ENCODE data around the gene PLPP2.

PLPP2 gene

DNA sequence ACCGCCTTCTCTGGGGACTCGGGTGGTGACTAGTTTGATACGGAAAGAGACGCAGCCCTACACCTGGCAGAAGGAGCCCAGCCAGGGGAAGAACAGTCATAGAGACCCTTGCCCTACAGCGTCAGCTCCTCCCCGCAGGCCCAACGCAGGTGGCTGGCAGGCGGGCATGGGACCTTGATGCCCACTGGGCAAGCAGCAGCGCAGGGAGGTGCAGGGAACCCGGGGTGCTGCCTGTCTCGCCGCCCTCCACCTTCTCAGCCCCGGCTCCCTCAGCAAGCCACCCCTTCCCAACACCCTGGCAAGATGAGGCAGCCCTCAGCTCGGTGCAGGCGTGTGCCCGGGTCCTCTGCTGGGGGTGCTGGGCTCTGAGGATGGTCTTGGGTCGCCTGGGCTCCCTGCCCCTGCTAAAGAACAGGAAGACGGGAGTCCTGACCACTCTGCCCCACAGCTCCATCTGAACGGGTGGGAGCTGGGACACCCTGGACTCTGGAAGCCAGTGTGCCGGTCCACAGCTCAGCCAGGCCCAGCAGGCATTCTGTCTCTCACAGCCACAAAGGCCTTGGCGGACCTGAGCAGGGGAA is 44.4 kb upstream of the PLPP2 start:
- no peak overlapping the region for H3K27ac Mint-ChIP-seq
- H3K4me1 Mint-ChIP-seq = peaks cover 9% of the 10 kb centered on the region
- H3K4me3 Mint-ChIP-seq = no peak overlapping the region
- peaks cover 2% of the 10 kb centered on the region for H3K27me3 Mint-ChIP-seq (ENCODE audit: low read depth, poor library complexity)
- H3K36me3 Mint-ChIP-seq (ENCODE audit: low read depth) = peaks cover 59% of the 10 kb centered on the region
- TF ChIP-seq, protein P1, sequence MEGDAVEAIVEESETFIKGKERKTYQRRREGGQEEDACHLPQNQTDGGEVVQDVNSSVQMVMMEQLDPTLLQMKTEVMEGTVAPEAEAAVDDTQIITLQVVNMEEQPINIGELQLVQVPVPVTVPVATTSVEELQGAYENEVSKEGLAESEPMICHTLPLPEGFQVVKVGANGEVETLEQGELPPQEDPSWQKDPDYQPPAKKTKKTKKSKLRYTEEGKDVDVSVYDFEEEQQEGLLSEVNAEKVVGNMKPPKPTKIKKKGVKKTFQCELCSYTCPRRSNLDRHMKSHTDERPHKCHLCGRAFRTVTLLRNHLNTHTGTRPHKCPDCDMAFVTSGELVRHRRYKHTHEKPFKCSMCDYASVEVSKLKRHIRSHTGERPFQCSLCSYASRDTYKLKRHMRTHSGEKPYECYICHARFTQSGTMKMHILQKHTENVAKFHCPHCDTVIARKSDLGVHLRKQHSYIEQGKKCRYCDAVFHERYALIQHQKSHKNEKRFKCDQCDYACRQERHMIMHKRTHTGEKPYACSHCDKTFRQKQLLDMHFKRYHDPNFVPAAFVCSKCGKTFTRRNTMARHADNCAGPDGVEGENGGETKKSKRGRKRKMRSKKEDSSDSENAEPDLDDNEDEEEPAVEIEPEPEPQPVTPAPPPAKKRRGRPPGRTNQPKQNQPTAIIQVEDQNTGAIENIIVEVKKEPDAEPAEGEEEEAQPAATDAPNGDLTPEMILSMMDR (IDR thresholded peaks at IDR 0.05) = no peak
- no peak for DNase-seq
- peaks cover 46% of the 10 kb centered on the region for H3K9me3 Mint-ChIP-seq

DNA sequence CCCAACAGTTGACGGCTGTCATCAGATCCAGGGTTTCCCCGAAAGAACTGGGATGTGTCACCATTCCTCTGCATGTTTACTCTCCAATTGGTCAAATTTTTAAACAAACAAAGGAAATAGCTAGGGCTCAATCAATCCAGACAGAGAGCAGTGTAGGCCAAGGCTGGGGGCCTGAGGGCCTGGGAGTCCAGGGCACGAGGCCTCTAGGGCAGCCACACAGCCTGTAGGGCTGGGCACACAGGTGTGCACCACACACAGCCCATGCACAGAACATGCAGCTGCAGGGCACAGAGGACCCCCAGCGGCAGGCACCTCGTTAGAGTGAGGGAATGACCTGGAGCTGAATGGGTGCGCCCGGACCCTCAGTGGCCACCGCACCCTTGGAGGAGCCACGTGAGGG is 43.9 kb upstream of the PLPP2 start:
- Mint-ChIP-seq H3K36me3 (ENCODE audit: low read depth) (peaks cover 54% of the 10 kb centered on the region), H3K9me3 (peaks cover 46% of the 10 kb centered on the region), H3K27me3 (ENCODE audit: low read depth, poor library complexity) (peaks cover 3% of the 10 kb centered on the region), H3K4me1 (peaks cover 5% of the 10 kb centered on the region), H3K4me3 (no peak overlapping the region), H3K27ac (no peak overlapping the region)
- TF ChIP-seq, protein P1 (IDR thresholded peaks at IDR 0.05) = no peak
- no peak for DNase-seq

DNA sequence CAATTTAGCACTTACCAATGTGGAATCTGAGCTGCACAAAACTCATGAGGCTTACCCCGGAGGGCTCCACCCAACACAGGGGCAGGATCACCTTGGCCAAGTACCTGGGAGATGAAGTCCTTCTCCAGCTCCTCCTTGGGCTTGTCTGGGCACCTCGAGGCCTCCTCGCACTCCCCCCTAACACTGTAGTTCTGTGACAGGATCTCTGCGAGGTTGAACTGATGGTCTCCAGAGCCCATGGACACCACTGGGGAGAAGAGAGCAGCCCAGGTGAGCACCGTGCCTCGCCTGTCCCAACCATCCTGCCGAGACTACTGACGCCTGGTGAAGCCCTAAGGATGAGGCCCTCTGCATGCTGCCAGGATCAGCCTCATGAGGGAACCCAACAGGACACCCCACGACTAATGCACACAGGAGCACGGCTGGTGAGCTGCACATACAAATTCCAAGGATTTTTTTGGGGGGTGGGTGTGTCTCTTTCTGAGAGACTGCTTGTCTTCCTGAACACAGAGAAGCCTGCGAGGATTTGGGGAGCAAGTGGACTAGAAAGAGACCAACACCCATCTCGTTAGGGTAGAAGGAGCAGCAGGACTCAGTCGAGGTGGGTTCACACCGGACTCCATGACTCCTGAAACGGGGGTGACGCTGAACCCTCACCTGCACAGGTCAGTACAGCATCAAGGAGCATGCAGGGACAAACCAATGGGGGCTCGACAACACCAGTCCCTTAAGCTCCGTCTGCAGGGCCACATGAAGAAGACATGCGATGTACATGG is 43.3 kb upstream of the PLPP2 start:
- Mint-ChIP-seq H3K36me3 (ENCODE audit: low read depth) (peaks cover 48% of the 10 kb centered on the region), H3K27me3 (ENCODE audit: low read depth, poor library complexity) (peaks cover 3% of the 10 kb centered on the region), H3K4me1 (peaks cover 5% of the 10 kb centered on the region), H3K4me3 (no peak overlapping the region), H3K9me3 (peaks cover 46% of the 10 kb centered on the region), H3K27ac (no peak overlapping the region)
- TF ChIP-seq, protein P1 (IDR thresholded peaks at IDR 0.05) = no peak
- no peak for DNase-seq

DNA sequence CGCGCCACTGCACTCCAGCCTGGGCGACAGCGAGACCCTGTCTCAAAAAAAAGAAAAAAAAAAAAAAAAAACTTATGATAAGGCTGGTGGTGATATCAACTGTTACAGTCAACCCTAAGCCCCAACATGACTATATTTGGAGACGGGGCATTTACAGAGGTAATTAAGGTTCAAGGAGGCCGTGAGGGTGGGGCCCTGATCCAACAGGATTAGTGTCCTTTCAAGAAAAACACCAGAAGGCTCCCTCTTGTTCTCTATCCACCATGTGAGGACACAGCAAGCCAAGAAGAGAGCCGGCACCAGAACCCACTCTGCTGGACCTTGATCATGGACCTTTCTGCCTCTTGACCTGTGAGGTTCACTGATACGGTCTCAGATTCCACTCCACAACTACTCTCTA is 39.3 kb upstream of the PLPP2 start:
- Mint-ChIP-seq H3K4me3 (no peak overlapping the region), H3K36me3 (ENCODE audit: low read depth) (peaks cover 17% of the 10 kb centered on the region), H3K4me1 (no peaks in the 10 kb centered on the region), H3K27ac (no peak overlapping the region), H3K9me3 (peaks cover 49% of the 10 kb centered on the region), H3K27me3 (ENCODE audit: low read depth, poor library complexity) (peaks cover 3% of the 10 kb centered on the region)
- DNase-seq = no peak
- TF ChIP-seq, protein P1 (IDR thresholded peaks at IDR 0.05) = no peak

DNA sequence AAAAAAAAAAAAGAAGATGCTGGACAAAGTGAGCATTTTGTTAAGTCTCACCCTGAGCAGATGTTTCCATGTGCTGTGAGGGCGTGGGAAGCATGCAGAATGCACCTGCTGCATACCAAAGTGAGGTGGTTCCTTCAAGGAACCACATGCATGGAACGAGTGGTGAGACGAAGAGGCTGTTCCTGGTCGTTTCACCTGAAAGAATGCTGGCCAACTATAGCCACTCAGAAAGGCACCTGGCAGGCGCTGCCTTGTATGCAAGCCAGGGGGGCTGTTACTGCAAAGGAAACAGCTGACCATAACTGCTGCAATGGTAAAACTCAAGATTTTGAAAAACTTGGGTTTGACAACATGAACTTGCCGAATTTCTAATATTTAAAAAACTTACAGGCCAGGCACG is 38.7 kb upstream of the PLPP2 start:
- peaks cover 12% of the 10 kb centered on the region for H3K36me3 Mint-ChIP-seq (ENCODE audit: low read depth)
- DNase-seq = no peak
- H3K27ac Mint-ChIP-seq = no peak overlapping the region
- no peak overlapping the region for H3K4me3 Mint-ChIP-seq
- TF ChIP-seq, protein P1 (IDR thresholded peaks at IDR 0.05) = no peak
- peaks cover 3% of the 10 kb centered on the region for H3K27me3 Mint-ChIP-seq (ENCODE audit: low read depth, poor library complexity)
- no peaks in the 10 kb centered on the region for H3K4me1 Mint-ChIP-seq
- H3K9me3 Mint-ChIP-seq = peaks cover 49% of the 10 kb centered on the region
